HG02759 (cell line): ENCODE results near the gene LZTS2.

ENCODE experiments used
- ATAC-seq: cut with Tn5 transposase; IDR thresholded peaks from one replicate; pipeline ENCODE4 v1.9.1; 2021; ENCODE audit warnings: mild to moderate bottlenecking, moderate library complexity; ENCODE audit not compliant: unreplicated experiment

Gene LZTS2

DNA sequence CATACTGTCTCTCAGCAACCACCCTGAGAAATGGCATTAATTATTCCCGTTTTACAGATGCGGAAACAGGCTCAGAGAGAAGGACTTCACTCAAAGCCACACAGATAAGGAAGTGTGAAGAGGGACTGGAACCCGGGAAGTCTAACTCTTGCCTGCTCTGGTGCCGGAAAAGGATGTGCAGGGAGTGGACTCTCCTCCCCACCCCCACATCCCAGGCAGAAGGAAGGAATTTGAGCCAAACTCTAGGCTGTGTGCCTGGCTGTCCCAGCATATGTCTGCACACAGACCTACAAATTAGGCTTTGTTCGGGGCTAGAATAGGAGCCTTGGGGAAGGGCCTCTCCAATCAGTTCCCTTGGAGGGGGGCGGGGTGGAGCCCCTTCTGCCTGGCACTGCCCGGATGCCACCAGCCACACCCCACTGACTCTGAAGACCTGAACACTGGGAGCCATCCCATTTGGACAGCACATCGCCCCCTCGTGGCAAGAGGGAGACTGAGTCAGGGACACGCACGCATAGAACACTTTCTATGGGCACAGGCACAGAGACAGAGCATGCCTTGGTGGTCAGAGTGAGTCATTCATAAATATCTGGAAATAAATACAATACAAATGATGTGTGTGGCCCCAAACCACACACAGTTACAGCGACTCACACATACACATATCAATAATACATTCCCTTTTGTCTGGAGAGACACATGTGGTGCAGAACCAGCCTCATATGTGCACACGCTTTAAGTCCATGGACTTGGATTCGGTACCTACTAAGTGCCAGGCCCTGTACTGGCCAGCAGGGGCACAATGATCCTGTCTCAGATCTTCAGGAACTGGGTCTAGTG, 13.1 kb downstream of the LZTS2 start:
- peak; percentile 82 for ATAC-seq

DNA sequence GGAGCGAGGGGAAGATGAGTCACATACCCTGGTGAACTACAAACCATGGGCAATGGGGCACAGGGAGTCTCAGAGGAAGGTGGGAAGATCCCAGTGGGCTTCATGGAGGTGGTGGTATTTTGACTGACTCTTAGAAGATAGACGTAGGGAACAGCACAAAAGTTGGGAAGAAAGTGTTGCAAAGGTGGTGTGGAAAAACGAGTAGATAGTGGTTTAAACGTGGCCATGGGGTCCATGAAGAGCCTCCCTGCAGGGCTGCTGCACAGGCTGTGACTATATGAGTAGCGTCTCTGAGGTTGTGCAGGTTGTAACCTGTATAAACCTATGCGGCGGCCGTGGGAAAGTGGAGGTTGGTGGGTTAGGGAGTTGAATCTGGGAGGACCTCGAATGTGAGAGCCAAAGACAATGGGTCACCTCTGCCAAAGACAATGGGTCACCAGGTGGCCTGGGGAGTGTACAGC, 13.8 kb downstream of the LZTS2 start:
- ATAC-seq: no peak

DNA sequence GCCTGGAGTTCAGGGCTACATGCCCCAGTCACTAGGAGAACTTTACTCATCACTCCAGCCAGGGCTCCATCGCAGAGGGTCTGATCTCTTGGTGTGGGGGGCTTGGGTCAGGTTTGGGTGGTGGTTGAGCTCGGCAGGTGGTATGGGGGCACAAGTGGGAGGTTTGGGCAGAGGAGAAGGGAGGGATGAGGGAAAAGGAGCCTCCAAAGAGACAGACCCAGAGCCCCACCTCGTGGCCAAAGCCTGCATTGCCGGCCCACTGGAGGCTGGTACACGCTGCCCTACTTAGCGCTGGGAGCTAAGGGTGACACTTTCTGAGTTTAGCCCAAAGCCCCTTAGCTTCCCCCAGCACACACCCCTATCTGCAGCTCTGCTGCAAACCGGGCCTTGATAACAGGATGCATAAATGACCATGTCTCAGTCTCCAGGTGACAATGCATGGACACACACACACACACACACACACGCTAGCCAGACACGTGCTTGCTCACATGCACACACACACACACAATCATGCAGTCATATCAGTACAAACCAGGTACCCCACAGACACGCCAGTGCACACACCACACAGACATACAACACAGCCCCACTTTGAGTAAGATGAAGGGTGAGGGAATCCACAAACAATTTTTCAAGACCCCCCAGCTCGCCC, 14.7 kb downstream of the LZTS2 start:
- no peak for ATAC-seq

DNA sequence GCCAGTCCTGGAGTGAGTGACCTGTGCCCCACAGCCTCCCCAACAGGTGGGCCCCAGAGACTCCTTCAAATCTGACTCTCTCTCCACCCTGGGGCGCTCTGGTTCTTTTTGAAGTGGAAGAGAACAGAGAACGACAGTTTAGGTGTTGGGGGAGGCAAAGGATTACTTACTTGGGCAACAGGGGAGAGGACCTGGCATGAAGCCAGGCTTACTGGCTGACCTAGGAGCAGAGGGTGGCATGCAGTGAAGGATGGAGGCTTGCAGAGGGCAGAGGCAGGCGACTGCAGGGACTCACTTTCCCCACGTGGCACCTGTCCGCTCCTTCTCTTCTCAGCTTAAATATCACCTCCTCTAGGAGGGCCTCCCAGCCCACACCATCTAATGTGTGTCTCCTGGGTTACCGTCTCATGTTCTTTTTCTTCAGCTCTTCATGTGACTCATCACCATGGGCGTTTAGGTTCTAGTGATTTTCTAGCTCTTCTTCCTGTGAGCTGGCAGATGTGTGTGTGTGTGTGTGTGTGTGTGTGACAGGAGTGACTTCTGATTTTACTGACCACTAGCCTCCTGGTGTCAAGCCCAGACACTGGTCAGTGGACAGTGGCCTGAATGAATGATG, 15.5 kb downstream of the LZTS2 start:
- ATAC-seq: no peak

DNA sequence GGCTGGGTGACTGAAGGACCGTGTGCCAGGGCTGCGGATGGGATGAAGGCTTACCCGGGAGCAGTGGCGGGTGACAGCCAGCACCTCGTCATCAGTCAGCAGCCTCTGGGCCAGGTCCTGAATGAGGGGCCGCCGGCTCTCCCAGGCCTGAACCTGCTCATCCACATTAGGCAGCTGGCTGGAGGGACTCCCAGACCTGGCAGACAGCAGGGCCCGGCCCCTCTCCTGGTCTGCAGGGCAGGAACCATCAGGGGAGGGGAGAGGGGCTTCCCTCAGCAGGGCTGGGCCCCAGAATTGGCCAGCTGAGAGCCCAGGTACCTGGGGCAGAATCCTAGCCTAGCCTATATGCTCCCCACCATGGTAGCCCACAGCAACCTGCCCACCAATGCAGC, 16.0 kb downstream of the LZTS2 start:
- no peak for ATAC-seq

DNA sequence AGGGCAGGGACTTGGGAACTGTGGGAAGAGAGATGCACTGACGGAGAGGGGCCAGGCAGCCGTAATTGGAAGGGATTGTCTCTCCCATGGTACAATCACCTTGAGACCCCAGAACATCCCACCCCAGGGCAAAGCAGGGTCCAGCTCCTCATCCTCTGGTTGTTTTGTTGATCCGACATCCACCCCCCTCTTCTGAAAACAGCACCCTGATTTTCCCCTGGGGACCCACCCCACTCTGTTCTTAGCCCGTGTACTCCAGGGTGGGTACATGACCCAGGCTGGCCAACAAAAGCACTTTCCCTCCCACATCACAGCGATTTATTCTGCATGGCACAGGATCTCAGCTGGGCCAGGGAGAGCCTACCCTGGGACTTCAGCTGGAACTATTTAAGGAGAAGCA, 17.2 kb downstream of the LZTS2 start:
- ATAC-seq: no peak

DNA sequence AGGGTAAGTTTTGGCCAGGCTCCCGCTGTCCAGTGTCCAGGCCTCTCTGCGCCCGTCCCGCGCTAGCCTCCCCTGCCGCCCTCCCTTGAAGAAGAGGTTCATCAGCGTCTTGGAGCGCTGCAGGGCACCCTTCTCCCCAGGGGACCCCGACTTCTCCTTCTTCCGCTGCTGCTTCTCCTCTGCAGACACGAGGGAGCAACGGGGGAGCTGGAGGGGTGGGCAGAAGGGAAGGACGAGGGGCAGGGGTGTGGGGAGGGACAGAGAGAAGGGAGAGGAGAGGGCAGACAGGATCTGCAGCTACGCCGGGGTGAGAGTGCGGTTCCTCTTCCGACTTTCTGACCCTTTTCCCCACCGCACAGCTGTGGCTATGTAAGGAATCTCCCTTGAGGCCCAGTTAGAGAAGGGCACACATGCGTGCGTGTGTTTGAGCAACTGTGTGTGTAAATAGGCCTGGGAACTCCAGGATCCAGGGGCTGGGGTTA, 18.6 kb downstream of the LZTS2 start:
- ATAC-seq: no peak

DNA sequence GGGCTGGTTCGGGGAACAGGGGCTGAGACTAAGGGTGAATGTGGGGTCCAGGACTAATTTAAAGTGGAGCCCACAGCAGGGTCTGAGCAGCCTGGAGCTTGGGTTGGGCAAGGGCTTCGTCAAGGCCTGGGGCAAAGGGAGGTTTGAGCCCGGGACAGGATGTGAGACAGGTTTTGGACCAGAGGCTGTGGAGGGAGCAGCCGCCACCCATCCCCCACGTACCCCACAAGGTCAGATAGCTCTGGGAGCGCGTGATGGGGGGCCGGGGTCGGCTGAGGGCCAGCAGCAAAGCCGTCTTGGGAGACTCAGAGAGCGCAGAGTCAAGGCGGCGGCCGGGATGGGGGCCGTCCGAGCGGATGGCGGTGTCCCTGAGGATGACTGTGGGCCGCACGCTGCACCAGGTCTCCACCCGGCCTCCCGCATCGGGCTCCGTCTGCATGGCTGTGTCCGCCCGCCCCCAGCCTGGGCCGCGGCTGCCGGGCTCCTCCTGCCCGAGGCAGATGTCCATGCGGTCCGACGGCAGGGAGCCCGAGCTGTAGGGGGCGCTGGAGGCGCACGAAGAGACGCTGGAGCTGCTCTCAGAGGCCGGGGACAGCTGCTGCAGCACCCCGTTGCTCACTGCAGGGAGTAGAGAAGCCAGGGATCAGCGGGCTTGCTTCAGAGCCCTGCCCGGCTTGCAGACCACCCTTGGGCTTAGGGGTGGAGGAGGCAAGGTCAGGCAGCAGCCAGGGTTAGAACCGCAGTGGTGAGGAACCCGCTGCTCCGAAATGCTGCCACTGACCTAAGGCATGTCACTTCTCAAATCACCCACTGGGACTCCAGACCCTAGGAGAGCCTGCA, 19.2 kb downstream of the LZTS2 start:
- ATAC-seq: no peak

DNA sequence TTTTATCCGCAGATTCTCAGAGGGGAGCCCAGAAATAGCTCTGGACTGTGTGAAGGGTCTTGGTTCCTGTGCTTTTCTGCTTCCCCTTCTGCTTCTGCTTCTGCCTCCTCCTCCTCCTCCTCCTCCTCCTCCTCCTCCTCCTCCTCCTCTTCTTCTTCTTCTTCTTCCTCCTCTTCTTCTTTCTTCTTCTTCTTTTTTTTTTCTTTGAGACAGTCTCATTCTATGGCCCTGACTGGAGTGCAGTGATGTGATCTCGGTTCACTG, 19.8 kb downstream of the LZTS2 start:
- ATAC-seq: no peak

DNA sequence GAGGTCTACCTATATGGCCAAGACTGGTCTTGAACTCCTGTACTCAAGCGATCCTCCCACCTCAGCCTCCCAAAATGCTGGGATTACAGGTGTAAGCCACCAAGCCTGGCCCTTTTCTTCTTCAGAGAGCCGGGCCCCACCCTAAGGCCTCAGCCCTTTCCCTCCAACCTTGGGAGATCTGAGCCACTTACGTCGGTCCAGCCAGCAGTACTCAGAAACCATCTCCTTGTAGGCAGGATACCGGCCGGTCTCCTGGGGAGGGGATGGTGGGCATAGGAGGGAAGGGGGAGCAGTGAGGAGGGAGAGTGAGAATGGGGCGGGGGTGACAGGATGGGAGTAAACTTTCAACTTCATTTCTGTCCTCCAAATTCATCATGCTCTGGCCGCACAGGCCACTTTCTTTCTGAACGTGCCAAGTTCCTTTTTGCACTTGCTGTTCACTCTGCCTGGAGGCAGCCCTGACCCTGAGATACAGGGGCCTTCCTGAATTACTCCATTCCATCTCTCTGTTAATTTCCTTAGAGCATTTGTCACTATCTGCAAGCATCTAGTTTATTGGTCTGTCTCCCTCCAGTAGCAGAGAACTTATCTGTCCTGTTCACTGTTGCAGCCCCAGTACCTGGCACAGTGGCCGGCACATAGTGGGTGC, 20.9 kb downstream of the LZTS2 start:
- ATAC-seq: no peak

DNA sequence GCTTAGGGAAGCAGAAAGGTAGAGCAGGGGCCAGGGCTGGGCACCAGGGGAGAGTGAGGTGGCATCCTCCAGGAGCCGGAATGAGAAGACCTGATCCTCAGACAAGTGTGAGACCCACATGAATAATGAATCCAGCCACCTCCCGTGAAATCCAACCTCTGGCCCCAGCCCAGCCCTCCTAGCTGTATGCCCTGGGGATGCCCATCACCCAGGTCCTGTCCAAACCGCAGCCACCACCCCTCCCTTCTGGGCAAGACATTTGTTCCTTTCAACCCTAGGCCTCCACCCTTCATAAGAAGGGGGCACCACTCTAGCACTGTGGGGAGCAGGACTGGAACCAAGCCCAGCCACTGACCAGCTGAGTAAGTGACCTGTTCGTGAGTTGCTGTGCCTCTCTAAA, 21.6 kb downstream of the LZTS2 start:
- ATAC-seq: no peak

DNA sequence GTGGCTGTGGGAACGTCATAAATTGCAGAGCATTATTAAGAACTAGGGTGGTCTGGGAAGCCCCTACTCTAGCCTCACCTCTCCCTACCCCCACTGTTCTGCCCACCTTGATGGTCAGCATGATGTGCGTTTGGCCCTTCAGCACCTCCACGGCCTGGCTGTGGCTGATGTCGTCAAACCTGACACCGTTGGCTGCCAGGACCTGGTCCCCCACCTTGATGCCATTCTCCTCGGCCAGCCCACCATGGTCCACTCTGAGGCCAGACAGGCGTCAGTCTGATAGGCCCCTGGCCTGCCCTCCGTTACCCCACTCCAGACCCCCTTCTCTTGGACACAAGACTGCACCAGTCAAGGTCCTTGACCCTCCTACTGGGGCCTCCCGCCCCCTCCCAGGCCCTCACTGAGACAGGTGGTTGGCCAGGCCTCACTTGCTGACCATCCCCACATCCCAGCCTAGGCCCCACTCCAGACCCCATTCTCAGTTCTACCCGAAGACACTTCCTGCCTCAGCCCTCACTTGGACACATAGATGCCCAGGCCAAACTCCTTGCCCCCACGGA, 22.2 kb downstream of the LZTS2 start:
- ATAC-seq: no peak

DNA sequence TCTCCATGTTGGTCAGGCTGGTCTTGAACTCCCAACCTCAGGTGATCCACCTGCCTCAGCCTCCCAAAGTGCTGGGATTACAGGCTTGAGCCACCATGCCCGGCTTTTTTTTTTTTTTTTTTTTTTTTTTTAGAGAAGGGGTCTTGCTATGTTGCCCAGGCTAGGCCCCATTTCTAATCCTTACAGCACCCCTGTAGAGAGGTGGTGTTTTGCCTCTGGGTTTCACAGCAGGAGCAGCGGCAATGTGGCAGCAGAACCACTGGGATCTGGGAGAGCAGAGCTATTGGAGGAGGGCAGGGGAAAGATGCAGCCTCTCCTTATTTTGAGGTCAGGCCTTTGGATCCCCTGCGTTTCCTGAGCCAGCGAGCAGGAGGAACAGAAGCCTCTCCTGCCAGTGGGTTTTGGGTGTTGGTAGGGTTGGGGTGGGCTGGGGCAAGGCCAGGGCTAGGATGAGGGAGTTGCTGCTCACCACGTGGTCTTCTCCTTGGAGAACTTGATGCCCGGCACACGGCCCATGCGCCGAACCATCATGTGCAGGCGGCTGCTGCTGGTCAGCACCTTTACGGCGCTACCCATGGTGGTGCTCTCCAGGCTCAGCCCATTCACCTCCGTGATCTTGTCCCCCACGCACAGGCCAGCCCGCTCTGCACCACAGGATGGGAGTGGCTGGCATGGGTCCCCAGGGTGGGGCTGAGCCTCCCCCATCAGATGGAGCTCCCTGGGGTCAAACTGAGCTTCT, 23.5 kb downstream of the LZTS2 start:
- no peak for ATAC-seq

DNA sequence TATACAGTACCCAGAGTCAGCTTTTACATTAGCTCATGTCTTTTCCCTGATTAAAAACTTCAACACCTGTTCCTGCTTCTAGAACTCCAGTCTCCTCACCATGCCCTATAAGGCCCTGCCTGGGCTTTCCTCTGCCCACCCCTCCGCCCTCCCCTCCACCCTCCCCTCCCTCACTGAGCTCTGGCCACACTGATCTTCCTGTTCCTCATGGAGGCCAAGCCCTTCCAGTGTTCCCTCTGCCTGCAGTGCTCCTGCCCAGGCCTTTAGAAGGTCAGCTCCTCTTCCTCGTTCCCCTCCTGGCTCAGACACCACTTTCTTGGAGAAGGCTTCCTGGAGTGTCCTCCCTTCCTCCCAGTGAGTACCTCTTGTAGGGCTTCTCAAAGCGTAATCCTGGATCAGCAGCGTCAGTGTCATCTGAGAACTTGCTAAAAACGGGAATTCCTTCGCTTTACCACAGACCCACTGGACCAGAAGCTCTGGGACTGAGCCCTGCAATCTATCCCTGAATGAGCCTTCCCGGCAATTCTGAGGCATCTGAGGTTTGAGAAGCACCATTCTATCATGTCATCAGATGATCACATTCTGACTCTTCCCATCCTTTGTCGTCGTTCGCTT, 27.6 kb downstream of the LZTS2 start:
- ATAC-seq: no peak

DNA sequence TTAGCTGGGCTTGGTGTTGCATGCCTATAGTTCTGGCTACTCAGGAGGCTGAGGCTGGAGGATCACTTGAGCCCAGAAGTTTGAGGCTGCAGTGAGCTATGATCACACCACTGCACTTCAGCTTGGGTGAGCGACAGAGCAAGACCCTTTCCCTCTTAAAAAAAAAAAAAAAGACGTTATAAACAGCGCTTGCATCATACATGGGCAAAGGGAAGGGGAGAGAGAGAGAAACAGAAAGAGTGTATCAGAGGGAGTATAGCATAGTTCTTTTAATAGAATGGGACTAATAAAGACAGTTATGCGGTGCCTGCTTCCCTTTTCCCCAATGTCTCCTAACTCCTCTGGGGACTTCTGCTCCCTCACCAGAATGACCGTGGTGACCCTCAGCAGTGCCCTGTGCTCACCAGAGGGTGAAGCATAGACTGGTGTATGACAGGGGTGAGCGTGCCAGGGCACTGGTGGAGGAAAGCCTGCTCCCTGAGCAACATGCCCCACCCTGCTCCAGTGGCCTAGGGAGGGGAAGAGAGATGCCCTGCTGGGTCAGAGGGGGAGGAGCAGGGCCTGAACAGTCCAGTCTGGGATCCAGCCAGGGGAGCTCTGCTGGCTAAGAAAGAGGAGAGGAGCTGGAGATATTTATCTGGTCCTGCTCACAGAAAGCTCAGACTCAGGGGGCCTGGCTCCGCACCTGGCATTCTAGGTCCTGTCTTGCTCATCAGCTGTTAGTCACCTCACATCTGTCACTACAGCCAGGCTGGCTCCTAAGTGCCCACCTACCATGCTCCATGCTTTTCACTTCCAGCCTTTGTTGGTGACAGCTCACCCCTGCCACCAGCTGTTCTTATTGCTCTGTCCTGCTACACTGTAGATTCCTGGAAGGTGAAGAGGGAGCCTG, 29.1 kb downstream of the LZTS2 start:
- ATAC-seq: no peak

DNA sequence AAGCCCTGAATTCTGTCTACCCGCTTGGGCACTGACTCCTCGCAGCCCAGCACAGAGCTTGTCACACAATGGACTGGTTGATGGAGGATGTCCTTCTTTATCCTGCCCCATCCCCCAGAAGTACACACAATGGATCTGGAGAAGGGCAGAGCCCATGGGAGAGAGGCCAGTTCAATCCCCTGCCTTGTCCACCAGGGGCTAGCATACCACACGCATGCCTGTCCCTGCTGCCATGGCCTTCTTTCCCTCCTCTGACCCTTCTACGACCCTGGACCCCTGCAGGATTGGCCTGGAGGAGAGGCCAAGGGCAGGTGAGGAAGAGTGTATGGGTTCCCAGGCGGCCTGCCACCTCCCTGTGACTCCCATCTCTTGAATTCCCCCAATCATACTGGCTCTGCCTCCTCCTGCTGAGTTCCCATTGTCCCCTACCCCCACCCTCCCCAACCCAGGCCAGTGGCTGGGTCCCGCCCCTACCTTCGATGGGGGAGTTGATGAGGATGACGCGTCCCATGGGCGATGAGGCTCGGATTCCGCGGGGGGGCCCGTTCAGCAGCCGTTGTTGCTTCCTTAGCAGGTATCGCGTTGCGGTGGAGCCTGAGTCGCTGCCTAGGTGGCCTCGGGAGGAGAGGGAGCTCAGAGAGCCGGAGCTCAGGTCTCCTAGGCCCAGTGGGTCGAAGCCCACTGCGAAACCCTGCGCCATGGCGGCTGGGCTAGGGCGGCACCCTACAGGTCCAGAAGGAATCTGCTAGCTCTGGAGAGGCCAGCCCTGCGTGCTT, 30.1 kb downstream of the LZTS2 start:
- no peak for ATAC-seq

DNA sequence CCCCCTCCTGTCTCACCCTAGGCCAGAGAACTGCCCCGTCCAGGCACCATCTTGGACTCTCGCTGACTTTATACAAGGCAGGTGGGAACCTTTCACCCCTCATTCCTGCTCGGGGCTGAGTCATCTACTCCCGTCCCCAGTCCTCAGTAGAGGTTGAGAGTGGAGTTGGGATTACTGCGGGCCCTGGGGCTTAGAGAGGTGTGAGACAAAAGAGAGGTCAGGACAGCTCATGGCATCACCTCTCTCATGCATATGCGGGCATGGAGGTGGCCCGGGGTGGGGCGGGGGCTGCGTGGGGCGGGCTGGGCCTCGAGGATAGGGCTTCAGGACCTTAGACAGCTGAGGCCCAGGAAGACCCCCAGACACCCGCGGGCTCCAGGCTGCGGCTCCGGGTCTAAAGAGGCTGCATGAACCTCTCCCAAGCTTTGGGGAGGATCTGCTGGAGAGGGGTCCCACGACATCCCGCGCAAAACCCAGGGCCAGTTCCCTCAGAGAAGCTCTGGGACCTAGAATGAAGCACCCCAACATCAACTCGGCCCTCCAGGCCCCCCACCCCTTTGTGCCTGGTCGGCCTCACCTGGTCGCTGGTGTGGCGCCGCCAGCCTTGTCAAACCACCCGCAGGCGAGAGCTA, 31.0 kb downstream of the LZTS2 start:
- ATAC-seq: no peak
